Midbrain (tissue), 1 donor: Measurements from ENCODE around the gene ANKRD9.

Experiments
- DNase-seq: peaks from one replicate; lab custom pipeline; 2025; lab: John Stamatoyannopoulos, UW

The ANKRD9 gene

DNA sequence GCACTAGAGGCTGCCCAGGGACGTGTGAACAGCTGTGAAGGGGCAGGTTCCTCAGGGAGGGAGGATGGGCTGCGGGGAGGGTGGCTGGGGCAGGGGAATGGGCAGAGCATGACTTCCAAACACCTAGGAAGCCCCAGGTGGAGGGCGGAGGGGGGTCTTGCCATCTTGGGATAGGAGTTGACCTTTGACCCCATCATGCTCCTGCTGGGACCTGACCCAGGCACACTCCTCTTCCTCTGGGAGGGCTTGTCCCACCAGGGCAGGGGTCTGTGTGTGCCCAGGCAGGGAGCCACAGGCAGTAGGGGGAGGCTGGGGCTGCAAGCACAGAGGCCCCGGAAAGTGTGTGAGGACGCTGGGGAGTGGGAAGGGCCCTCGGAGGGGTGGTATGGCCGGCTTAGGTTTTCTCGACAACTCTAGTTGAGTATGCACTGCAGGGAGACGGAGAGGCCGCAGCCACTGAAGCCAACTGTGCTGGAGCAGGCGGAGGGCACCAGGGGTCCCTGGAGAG lies 3.3 kb upstream of the ANKRD9 start:
- no peak for DNase-seq

DNA sequence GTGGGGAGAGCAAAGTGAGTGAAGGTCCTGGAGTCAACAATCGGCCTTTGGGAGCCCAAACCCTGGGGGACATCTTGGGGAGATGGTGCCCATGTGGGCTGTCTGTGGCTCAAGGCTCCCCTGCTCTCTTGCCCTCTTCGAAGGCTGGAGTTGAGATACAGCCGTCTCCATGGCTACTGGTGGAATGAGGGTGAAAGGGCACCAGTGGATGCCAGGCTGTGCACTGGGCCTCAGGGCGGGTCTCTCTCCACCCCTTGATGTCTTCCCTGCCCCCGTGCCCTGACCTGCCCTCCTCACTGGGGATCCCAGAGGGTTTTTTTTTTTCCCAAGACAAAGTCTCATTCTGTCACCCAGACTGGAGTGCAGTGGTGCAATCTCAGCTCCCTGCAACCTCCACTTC lies 2.0 kb upstream of the ANKRD9 start:
- DNase-seq, result no peak

GRCh38 chr14:102510616-102511520 lies 1.3 kb upstream of the ANKRD9 start:
- no peak for DNase-seq

- peak; percentile 29 for DNase-seq
Observed at GRCh38 chr14:102508774-102509745, 516 bp downstream of the ANKRD9 start.

DNA sequence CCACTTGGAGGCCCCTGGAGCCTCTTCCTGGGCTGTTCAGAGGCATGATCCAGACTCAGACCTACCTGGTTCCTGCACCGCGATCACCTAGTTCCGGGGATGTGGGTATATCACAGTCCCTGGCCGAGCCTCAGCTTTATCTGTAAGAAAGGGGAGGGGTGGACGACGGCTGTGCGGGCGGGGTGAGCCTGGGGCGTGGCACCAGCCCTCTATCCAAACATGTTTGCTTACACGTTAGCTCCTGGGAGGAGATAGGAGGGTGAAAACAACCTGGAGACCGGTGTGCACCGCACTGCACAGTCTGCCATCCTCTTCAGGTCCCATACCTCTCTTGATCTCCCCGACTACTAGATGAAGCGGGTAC lies 1.2 kb downstream of the ANKRD9 start:
- DNase-seq, result no peak

DNA sequence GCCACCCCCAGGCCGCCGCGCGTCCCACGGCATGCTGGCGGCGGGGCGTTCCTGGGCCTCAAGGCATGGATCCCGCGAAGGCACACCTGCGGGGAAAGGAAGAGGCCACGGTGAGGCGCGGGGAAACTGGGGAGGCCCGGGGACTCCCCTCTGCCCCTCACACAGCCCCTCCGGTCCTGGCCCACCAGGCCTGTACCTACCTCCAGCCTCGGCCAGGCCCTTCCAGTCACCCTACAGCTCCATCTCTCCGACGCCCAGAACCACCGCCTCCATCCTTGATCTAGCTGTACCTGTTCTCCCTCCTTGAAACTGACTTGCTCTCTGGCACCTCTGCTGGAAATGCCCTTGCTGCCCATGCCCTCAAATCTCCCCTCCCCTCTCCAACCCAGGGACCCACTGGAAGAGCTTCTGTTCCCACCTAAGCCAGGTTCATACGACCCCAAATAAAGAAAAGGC lies 1.7 kb downstream of the ANKRD9 start:
- DNase-seq, result no peak

GRCh38 chr14:102507081-102507856 lies 2.3 kb downstream of the ANKRD9 start:
- no peak for DNase-seq

DNA sequence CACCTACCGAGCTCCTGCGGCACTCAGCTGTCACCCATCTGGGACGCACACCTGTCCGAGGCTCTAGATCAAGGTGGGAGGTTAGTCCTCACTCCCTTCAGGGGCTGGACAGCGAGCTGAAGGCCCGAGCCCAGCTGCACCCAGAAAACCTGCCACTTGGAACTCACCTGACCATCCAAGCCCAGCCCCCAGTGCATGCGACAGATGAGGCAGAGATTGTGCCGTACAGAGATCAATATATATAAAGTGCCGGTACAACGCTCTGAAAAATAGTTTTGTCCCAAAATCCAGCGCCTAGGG lies 3.0 kb downstream of the ANKRD9 start:
- DNase-seq, result no peak

DNA sequence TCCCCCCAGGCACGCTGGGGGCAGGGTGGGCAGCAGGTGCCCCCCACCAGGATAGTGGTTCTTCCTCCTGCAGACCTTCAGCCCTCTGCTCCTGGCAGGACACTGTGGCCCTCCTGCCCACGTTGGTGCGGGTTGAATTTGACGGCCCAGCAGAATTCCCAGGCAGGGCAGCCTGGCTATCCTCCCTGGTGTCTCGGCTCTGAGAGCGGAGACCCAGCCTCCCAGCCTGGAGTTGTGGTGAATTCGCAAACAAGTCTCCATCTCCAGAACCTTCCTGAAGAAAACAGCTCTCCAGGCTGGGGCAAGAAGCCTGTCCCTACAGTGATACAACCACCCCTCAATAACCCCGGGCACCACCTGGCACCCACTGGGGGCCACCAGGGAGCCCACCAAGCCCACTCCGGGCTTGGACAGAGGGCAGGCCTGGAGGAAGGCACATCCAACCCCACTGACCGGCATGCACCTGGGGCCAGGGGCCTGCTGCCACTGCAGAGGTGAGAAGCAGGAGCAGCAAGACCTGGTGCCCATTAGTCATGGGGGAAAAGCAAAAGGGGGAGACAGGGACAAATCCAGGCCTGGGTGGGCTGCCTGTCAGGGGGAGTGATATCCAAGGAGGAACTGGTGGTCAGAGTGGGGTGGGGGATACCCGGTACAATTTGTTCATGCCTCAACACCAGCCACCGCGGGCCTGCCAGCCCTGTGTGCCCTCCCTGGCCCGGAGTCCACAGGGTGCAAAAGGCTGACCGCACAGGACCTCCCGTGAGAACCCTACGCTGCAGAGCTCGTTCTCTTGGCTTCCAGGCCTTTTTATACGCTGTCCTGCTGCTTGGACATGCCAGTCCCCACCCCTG lies 3.6 kb downstream of the ANKRD9 start:
- no peak for DNase-seq

GRCh38 chr14:102505000-102505619 lies 4.5 kb downstream of the ANKRD9 start:
- no peak for DNase-seq

DNA sequence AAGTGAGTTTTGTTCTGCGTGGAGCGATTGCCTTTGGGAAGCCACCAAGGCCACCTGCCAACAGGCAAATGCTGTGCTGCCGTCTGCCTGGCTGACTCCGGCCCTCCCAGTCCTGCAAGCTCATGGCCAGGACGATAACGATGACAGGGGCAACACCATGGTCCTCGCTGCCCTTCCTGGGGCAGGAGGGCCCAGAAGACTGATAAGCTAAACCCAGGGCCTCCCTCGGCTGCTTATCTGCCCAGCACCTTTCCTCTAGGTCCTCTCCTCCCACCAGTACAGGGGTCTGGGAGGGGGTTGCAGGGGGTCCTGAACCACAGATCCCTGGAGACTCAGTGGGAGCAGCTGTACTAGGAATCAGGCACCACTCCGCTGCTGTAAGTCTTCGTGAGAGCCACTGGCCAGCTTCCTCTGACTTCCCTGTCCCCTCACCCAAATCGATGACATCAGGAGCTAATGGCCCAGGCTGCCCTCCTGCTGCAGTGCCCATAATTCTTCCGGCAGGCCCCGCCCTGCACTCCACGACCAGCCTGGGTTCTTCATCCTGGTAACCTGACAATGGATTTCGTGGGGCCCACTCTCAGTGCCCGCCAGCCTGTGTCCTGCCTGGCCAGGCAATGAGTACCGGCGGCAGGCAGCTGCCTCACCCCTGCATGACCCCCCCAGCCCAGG lies 5.1 kb downstream of the ANKRD9 start:
- DNase-seq, result no peak

GRCh38 chr14:102503641-102504327 lies 5.8 kb downstream of the ANKRD9 start:
- DNase-seq, result no peak

- no peak for DNase-seq
Observed at GRCh38 chr14:102502571-102502970, 7.0 kb downstream of the ANKRD9 start.

- no peak for DNase-seq
Observed at GRCh38 chr14:102501751-102502315, 7.7 kb downstream of the ANKRD9 start.

- no peak for DNase-seq
Observed at GRCh38 chr14:102500713-102501112, 8.9 kb downstream of the ANKRD9 start.

DNA sequence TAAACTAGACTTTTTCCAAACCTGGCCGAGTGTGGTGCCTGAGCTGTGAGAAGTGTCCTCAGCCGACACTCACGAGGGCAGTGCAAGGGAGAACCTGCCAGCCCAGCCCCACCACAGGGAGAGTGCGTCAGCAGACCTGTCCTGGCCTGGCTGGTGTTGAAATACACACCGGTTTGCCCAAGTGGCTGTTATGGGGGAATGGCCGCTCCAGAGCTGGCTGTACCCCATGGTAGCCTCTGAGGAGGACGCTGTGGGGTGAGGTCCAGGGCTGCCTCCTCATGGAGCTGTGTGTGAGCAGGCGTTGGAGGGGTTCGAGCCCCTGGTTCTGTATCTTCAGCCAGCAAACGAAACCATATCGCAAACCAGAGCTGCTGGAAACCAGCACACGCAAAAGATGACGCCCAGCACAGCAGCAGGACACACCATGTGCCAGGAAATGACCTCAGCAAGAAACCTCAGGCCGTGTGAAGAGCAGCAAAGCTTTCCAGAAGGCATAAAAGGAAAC lies 9.4 kb downstream of the ANKRD9 start:
- peak; percentile 19 for DNase-seq

- no peak for DNase-seq
Observed at GRCh38 chr14:102499401-102500157, 10.0 kb downstream of the ANKRD9 start.

DNA sequence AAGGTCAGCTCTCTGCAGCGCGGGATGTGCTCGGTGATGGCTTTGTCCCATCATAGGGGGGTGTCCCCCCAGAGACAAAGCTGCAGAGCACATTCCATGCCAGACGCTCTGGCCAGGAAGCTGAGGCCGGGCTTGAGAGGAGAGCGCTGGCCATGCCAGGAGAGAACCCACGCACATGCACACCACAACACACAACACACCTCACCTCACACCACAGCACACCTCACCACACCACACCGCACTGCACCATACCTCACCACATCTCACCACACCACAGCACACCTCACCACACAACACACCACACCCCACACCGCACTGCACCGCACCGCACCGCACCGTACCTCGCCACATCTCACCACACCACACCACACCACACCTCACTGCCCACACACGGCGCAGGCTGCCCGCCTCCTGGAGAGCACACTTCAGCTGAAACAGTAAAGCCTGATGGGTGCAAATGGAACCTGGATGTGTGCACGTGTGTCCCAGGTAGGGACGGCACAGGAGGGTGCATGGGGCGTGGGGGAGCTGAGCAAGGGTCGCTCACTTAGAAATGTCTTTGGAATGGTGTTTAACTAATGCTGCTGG lies 10.8 kb downstream of the ANKRD9 start:
- no peak for DNase-seq
